GM21529 (cell line): ENCODE measurements around the gene HSPA12A.

Experiments used
- ATAC-seq: cut with Tn5 transposase; IDR thresholded peaks from one replicate; pipeline ENCODE4 v1.9.1; 2021; ENCODE audit not compliant: unreplicated experiment

The HSPA12A gene

GRCh38 chr10:116744885-116745284 is 2.5 kb upstream of the HSPA12A start:
- ATAC-seq = no peak

GRCh38 chr10:116744163-116744753 is 1.9 kb upstream of the HSPA12A start:
- no peak for ATAC-seq

GRCh38 chr10:116743266-116744064 is 1.1 kb upstream of the HSPA12A start:
- ATAC-seq = no peak

GRCh38 chr10:116741391-116742351 is 695 bp downstream of the HSPA12A start:
- ATAC-seq = peak; percentile 15

- ATAC-seq = no peak
These were observed 1.4 kb downstream of the HSPA12A start for GRCh38 chr10:116740971-116741370.

GRCh38 chr10:116738339-116738738 is 4.0 kb downstream of the HSPA12A start:
- ATAC-seq = no peak

GRCh38 chr10:116737627-116738327 is 4.6 kb downstream of the HSPA12A start:
- ATAC-seq = no peak

GRCh38 chr10:116733566-116733965 is 8.8 kb downstream of the HSPA12A start:
- ATAC-seq = no peak

- ATAC-seq = no peak
These were observed 9.8 kb downstream of the HSPA12A start for GRCh38 chr10:116732573-116732972.

GRCh38 chr10:116730464-116731260 is 11.7 kb downstream of the HSPA12A start:
- ATAC-seq = no peak

GRCh38 chr10:116729243-116729642 is 13.1 kb downstream of the HSPA12A start:
- no peak for ATAC-seq

GRCh38 chr10:116728526-116729096 is 13.8 kb downstream of the HSPA12A start:
- no peak for ATAC-seq

GRCh38 chr10:116723428-116724281 is 18.7 kb downstream of the HSPA12A start:
- no peak for ATAC-seq

GRCh38 chr10:116722736-116723427 is 19.5 kb downstream of the HSPA12A start:
- no peak for ATAC-seq

- ATAC-seq = no peak
These were observed 20.6 kb downstream of the HSPA12A start for GRCh38 chr10:116721547-116722392.

- ATAC-seq = no peak
These were observed 21.5 kb downstream of the HSPA12A start for GRCh38 chr10:116720668-116721546.
